HepG2 (cell line): ENCODE measurements around the gene DRC7. TPM values are rescaled to one million over a fixed set of nuclear protein-coding genes. Genes with fewer than 3 reads are reported as not detected.

Source experiments
- ATAC-seq: fragments of 200-7000 bp; cut with Tn5 transposase; 3 replicates; pipeline ENCODE4 v1.9.1; 2020; ENCODE audit warnings: mild to moderate bottlenecking, moderate library complexity
- BruUV-seq: library from RNA; stranded (reverse); fragments of 400-500 nt; replicated peaks from 2 replicates; lab custom pipeline; 2021; lab: Mats Ljungman, UMichigan
- CTCF ChIA-PET: fragments of 300-600 bp; formaldehyde crosslinking; extraction: SDS; loops from one replicate; lab custom pipeline; 2021; ENCODE audit warnings: low total read pairs, inconsistent platforms, low intra/inter-chr PET ratio; lab: Yijun Ruan, JAX
- POLR2A ChIA-PET: fragments of 350-600 bp; sonication (Branson Sonifier 250); formaldehyde crosslinking; loops from one replicate; lab custom pipeline; 2020; ENCODE audit warnings: antibody characterized with exemption, inconsistent platforms; lab: Yijun Ruan, JAX
- DNase-seq: peaks from one replicate; pipeline ENCODE4 v3.0.0-alpha.2; 2015; ENCODE audit warnings: low spot score
- FAIRE-seq: peaks from 3 replicates; lab custom pipeline; 2011; peaks lifted over from hg19 to GRCh38; lab: Jason Lieb, UNC
- H2AFZ ChIP-seq: one replicate; pipeline ENCODE4 v1.6.1; 2011; ENCODE audit warnings: low read length, inconsistent platforms
- H3K27ac ChIP-seq: fragments of 300-600 bp; 3 replicates; pipeline ENCODE4 v1.8.0; 2011; ENCODE audit warnings: mixed run types, mild to moderate bottlenecking, mixed read lengths, low read length, inconsistent platforms; ENCODE audit not compliant: insufficient read depth; ENCODE audit errors: extremely low read length
- H3K27me3 ChIP-seq, 2 experiments: fragments of 200-600 bp in 1 of 2; 2 replicates in 1 of 2; 3 replicates in 1 of 2; pipeline versions ENCODE4 v1.6.0 to v1.8.0; 2011; ENCODE audit warnings: low read length in 2 of 2, mild to moderate bottlenecking in 2 of 2, moderate library complexity in 2 of 2, inconsistent platforms in 1 of 2; ENCODE audit not compliant: insufficient read depth in 2 of 2, control insufficient read depth in 1 of 2
- H3K36me3 ChIP-seq, 2 experiments: fragments of 200-600 bp in 1 of 2; replicated peaks in 1 of 2; 2 replicates in 1 of 2; 3 replicates in 1 of 2; pipeline versions ENCODE4 v1.5.1 to v1.8.0; 2011; ENCODE audit warnings: low read length in 2 of 2, inconsistent platforms in 1 of 2; ENCODE audit not compliant: insufficient read depth in 2 of 2, control insufficient read depth in 1 of 2
- H3K4me1 ChIP-seq: 2 replicates; pipeline ENCODE4 v1.5.1; 2012; ENCODE audit warnings: low read length, inconsistent platforms; ENCODE audit not compliant: insufficient read depth
- H3K4me2 ChIP-seq: 2 replicates; pipeline ENCODE4 v1.6.0; 2011; ENCODE audit warnings: low read depth, low read length, inconsistent platforms
- H3K4me3 ChIP-seq, 3 experiments: fragments of 200-600 bp in 1 of 3; sonication (generic), shearing (Covaris generic) in 1 of 3; replicated peaks in 1 of 3; 2 replicates each; pipeline ENCODE4 v1.5.1; 2011 to 2016; ENCODE audit warnings: low read length in 3 of 3, inconsistent platforms in 2 of 3, low read depth in 2 of 3, mild to moderate bottlenecking in 2 of 3, control low read depth in 1 of 3, mixed read lengths in 1 of 3; ENCODE audit not compliant: insufficient read depth in 1 of 3
- H3K79me2 ChIP-seq: one replicate; pipeline ENCODE4 v1.6.1; 2011; ENCODE audit warnings: low read length, inconsistent platforms; ENCODE audit not compliant: insufficient read depth
- H3K9ac ChIP-seq: 2 replicates; pipeline ENCODE4 v1.6.0; 2011; ENCODE audit warnings: mild to moderate bottlenecking, low read depth, low read length, inconsistent platforms; ENCODE audit not compliant: insufficient read depth
- H3K9me3 ChIP-seq: 2 replicates; pipeline ENCODE4 v1.5.1; 2012; ENCODE audit warnings: mild to moderate bottlenecking, low read length
- H4K20me1 ChIP-seq: 2 replicates; pipeline ENCODE4 v1.6.0; 2011; ENCODE audit warnings: inconsistent platforms, mild to moderate bottlenecking, low read length, moderate library complexity; ENCODE audit not compliant: insufficient read depth
- CREB1 ChIP-seq, 2 experiments: fragments of 450-650 bp in 1 of 2; IDR thresholded peaks; 2 replicates each; pipeline ENCODE4 v1.6.1; 2016 to 2017; ENCODE audit warnings: control low read depth in 1 of 2, mild to moderate bottlenecking in 1 of 2, missing compliant biosample characterization in 1 of 2, missing genetic modification characterization in 1 of 2
- FIP1L1 ChIP-seq: fragments of 200-400 bp; formaldehyde crosslinking; IDR thresholded peaks from 2 replicates; pipeline ENCODE4 v1.6.1; 2018; ENCODE audit warnings: low read depth, mild to moderate bottlenecking, low read length, moderate library complexity, borderline replicate concordance; ENCODE audit not compliant: insufficient read depth
- FOXJ3 ChIP-seq: sonication (generic); formaldehyde crosslinking; IDR thresholded peaks from 2 replicates; pipeline ENCODE4 v1.4.0; 2020; ENCODE audit warnings: missing genetic modification reagents, mild to moderate bottlenecking, borderline replicate concordance
- HHEX ChIP-seq: IDR thresholded peaks from 2 replicates; pipeline ENCODE4 v1.6.1; 2016; ENCODE audit warnings: control low read depth
- HNRNPH1 ChIP-seq: fragments of 200-400 bp; formaldehyde crosslinking; optimal IDR thresholded peaks from 2 replicates; pipeline ENCODE3; 2017; ENCODE audit warnings: mild to moderate bottlenecking, low read depth, low read length
- KDM4B ChIP-seq: sonication (generic); formaldehyde crosslinking; IDR thresholded peaks from 2 replicates; pipeline ENCODE4 v1.4.0; 2020; ENCODE audit warnings: missing genetic modification reagents
- MZF1 ChIP-seq: sonication (generic); formaldehyde crosslinking; IDR thresholded peaks from 2 replicates; pipeline ENCODE4 v1.8.1; 2023; ENCODE audit warnings: mild to moderate bottlenecking, missing genetic modification reagents, borderline replicate concordance
- NR2C2 ChIP-seq: sonication (generic); formaldehyde crosslinking; IDR thresholded peaks from 2 replicates; pipeline ENCODE4 v1.4.0; 2020; ENCODE audit warnings: missing genetic modification reagents, mild to moderate bottlenecking, moderate library complexity, borderline replicate concordance
- RBFOX2 ChIP-seq: fragments of 200-400 bp; formaldehyde crosslinking; IDR thresholded peaks from 2 replicates; pipeline ENCODE4 v1.6.1; 2017; ENCODE audit warnings: low read depth, mild to moderate bottlenecking, low read length
- SATB2 ChIP-seq: sonication (generic); formaldehyde crosslinking; IDR thresholded peaks from 2 replicates; pipeline ENCODE4 v1.5.0; 2020; ENCODE audit warnings: missing genetic modification reagents
- USF2 ChIP-seq, 2 experiments: sonication (generic) in 1 of 2; formaldehyde crosslinking in 1 of 2; IDR thresholded peaks; 2 replicates each; pipeline versions ENCODE4 v1.5.1 to v1.6.1; 2011 to 2020; ENCODE audit warnings: borderline replicate concordance in 1 of 2, low read depth in 1 of 2, low read length in 1 of 2, mild to moderate bottlenecking in 1 of 2, missing genetic modification reagents in 1 of 2, moderate library complexity in 1 of 2
- YEATS2 ChIP-seq: sonication (generic); formaldehyde crosslinking; IDR thresholded peaks from 2 replicates; pipeline ENCODE4 v1.4.0; 2020; ENCODE audit warnings: missing genetic modification reagents, borderline replicate concordance
- ZNF251 ChIP-seq: sonication (generic); formaldehyde crosslinking; IDR thresholded peaks from 2 replicates; pipeline ENCODE4 v1.9.0; 2021; ENCODE audit warnings: mild to moderate bottlenecking, missing genetic modification reagents
- ZNF362 ChIP-seq: sonication (generic); formaldehyde crosslinking; IDR thresholded peaks from 2 replicates; pipeline ENCODE4 v1.4.0; 2020; ENCODE audit warnings: missing genetic modification reagents, mild to moderate bottlenecking, borderline replicate concordance
- ZNF773 ChIP-seq: sonication (generic); formaldehyde crosslinking; IDR thresholded peaks from 2 replicates; pipeline ENCODE4 v1.4.0; 2020; ENCODE audit warnings: missing genetic modification reagents, borderline replicate concordance
- WGBS: methylation state at CpG from one replicate; pipeline ENCODE4 v1.1.6; 2017; ENCODE audit warnings: low lambda C conversion rate; 5-methylcytosine and 5-hydroxymethylcytosine counted together
- in situ Hi-C: cut with HindIII; loops from 2 replicates; pipeline ENCODE4 v1.10.0; 2017; ENCODE audit warnings: low pct_unique_long_range_greater_than_20kb; ENCODE audit not compliant: extremely low pct_ligation_motif_present
- intact Hi-C: fragments of 100-400 bp; cut with micrococcal nuclease; formaldehyde crosslinking; loops from one replicate; pipeline ENCODE4 v1.10.0; 2022; ENCODE audit not compliant: unreplicated experiment
- polyA plus RNA-seq, 8 experiments: library from polyadenylated mRNA; depleted of rRNA in 3 of 8; stranded (reverse) in 7 of 8; unstranded in 1 of 8; fragments of >200 nt; fragmentation: Illumina TruSeq in 4 of 8; extraction: Trizol in 4 of 8; gene quantifications; 2 replicates each; pipeline versions ENCODE4 v1.2.1 to v1.2.3, GENCODE V29; 2011 to 2016; ENCODE audit warnings: low read depth in 4 of 8, missing spikeins in 1 of 8, mixed read lengths in 1 of 8; ENCODE audit not compliant: insufficient read depth in 1 of 8
- total RNA-seq, 5 experiments: library from RNA; depleted of rRNA; stranded (reverse); fragments of >200 nt; fragmentation: Illumina TruSeq; extraction: Trizol; gene quantifications; 2 replicates each; pipeline ENCODE4 v1.2.3, GENCODE V29; 2016; ENCODE audit warnings: low read depth in 1 of 5
- TF ChIP-seq, protein P1 (sequence below): sonication (generic); formaldehyde crosslinking; IDR thresholded peaks from 2 replicates; pipeline ENCODE4 v1.5.0; 2020; ENCODE audit warnings: missing genetic modification reagents

The DRC7 gene
- total and polyA plus RNA-seq, 2 of the 13 experiments (the other 11 are each of a cell fraction or from before 2014, with no cell fraction given), result 2.7 to 3.4 TPM

GRCh38 chr16:57713596-57713995 is 19.0 kb downstream of the DRC7 start (continued):
- TF ChIP-seq, protein P1, sequence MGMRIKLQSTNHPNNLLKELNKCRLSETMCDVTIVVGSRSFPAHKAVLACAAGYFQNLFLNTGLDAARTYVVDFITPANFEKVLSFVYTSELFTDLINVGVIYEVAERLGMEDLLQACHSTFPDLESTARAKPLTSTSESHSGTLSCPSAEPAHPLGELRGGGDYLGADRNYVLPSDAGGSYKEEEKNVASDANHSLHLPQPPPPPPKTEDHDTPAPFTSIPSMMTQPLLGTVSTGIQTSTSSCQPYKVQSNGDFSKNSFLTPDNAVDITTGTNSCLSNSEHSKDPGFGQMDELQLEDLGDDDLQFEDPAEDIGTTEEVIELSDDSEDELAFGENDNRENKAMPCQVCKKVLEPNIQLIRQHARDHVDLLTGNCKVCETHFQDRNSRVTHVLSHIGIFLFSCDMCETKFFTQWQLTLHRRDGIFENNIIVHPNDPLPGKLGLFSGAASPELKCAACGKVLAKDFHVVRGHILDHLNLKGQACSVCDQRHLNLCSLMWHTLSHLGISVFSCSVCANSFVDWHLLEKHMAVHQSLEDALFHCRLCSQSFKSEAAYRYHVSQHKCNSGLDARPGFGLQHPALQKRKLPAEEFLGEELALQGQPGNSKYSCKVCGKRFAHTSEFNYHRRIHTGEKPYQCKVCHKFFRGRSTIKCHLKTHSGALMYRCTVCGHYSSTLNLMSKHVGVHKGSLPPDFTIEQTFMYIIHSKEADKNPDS (CRISPR knock-in tag), result no peak
- TF ChIP-seq RBFOX2 (no peak), CREB1 (IDR thresholded peaks at IDR 0.05) (no peak), CREB1 (CRISPR knock-in tag; IDR thresholded peaks at IDR 0.05) (no peak), FOXJ3 (CRISPR knock-in tag) (no peak), SATB2 (CRISPR knock-in tag) (no peak)
- TF ChIP-seq, all 625 proteins: peak for 0

DNA sequence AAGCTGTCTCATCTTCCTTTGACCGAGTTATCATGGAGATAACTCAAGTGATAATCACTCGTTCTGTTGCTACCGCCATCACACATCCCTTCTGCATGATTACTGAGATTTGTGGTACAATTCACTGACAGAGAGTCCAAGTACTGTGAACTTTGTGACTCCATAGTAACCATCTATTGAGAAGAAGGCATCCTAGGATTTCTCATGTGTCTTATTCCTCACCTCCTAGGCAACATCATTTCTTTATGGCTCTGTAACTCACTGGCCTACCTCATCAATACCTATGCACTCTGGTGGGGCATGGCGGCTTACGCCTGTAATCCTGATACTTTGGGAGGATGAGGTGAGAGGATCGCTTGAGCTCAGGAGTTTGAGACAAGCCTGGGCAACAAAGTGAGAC is 19.4 kb downstream of the DRC7 start:
- CTCF ChIA-PET, result no interaction called here

More for the DNA sequence above, 19.4 kb downstream of the DRC7 start:
- POLR2A ChIA-PET, result no interaction called here
- H3K4me1 ChIP-seq, result peaks cover 27% of the 10 kb centered on the region
- no peak for TF ChIP-seq FOXJ3 (CRISPR knock-in tag)
- no peak for TF ChIP-seq ZNF773
- no peak for TF ChIP-seq FIP1L1
- TF ChIP-seq USF2 (IDR thresholded peaks at IDR 0.05; ENCODE audit: low read depth, low read length), result no peak
- no peak for TF ChIP-seq USF2 (CRISPR knock-in tag; IDR thresholded peaks at IDR 0.05; ENCODE audit: borderline replicate concordance)
- TF ChIP-seq ZNF362, result no peak
- no peak for TF ChIP-seq YEATS2
- TF ChIP-seq HHEX (CRISPR knock-in tag), result no peak
- TF ChIP-seq KDM4B (CRISPR knock-in tag), result no peak
- TF ChIP-seq HNRNPH1, result no peak
- no peak for TF ChIP-seq NR2C2 (CRISPR knock-in tag)
- no peak for TF ChIP-seq MZF1
- TF ChIP-seq ZNF251, result no peak
- TF ChIP-seq, all 625 proteins: peak for 0
- DNase-seq (no peak), FAIRE-seq (no peak), ATAC-seq (no peak)
- Histone ChIP-seq H2AFZ (no peak overlapping the region), H3K27ac (no peak overlapping the region), H3K36me3 (no peaks in the 10 kb centered on the region), H3K27me3 (no peaks in the 10 kb centered on the region), H3K4me3 (no peak overlapping the region), H3K9ac (no peak overlapping the region), H3K4me2 (no peak overlapping the region), H3K9me3 (no peaks in the 10 kb centered on the region), H3K79me2 (no peaks in the 10 kb centered on the region), H4K20me1 (no peaks in the 10 kb centered on the region)
- 92% methylated on average over 6 of the region's 6 CpGs for WGBS
- in situ Hi-C loops, result no loop called here
- intact Hi-C loops, result no loop called here
- no TSS peak for BruUV-seq
